Measurements from ENCODE around the gene USP49.

Gene USP49

DNA sequence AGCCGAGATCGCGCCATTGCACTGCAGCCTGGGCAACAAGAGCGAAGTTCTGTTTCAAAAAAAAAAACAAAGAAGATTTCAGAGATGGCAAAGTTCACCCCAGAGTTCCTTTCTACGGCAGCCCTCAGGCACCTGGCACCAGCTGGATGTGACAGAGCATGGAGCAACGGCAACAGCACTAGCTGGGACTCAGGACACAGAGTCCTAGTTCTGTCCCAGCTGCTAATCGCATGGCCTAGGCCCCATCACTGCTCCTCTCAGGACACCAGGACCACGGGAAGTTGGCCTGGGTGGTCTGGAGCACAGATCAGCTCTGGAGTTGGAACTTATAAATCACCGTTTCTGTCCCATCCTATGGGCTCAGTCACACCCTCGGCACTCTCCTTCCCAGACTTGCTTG lies 149.1 kb downstream of the USP49 start:
- TF ChIP-seq, protein P1, sequence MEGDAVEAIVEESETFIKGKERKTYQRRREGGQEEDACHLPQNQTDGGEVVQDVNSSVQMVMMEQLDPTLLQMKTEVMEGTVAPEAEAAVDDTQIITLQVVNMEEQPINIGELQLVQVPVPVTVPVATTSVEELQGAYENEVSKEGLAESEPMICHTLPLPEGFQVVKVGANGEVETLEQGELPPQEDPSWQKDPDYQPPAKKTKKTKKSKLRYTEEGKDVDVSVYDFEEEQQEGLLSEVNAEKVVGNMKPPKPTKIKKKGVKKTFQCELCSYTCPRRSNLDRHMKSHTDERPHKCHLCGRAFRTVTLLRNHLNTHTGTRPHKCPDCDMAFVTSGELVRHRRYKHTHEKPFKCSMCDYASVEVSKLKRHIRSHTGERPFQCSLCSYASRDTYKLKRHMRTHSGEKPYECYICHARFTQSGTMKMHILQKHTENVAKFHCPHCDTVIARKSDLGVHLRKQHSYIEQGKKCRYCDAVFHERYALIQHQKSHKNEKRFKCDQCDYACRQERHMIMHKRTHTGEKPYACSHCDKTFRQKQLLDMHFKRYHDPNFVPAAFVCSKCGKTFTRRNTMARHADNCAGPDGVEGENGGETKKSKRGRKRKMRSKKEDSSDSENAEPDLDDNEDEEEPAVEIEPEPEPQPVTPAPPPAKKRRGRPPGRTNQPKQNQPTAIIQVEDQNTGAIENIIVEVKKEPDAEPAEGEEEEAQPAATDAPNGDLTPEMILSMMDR (IDR thresholded peaks at IDR 0.05; ENCODE audit: low read depth, low read length) = no peak
- TF ChIP-seq EZH2phosphoT487 (IDR thresholded peaks at IDR 0.05; ENCODE audit: low read depth) = no peak
- no peak overlapping the region for H3K9ac ChIP-seq (ENCODE audit: low read length)
- H3K27me3 ChIP-seq (ENCODE audit: low read depth, low read length) = no peaks in the 10 kb centered on the region
- H4K20me1 ChIP-seq (ENCODE audit: insufficient read depth, low read length) = no peaks in the 10 kb centered on the region
- H3K36me3 ChIP-seq (replicated peaks; ENCODE audit: low read depth, low read length) = no peaks in the 10 kb centered on the region
- H3K4me3 ChIP-seq (ENCODE audit: low read length) = no peak overlapping the region
- no peak overlapping the region for H3K27ac ChIP-seq (ENCODE audit: low read length)
- H3K4me2 ChIP-seq (ENCODE audit: low read length) = no peak overlapping the region
- H3K4me1 ChIP-seq (ENCODE audit: low read length) = no peaks in the 10 kb centered on the region
- H3K9me3 ChIP-seq (ENCODE audit: insufficient read depth, low read length) = no peaks in the 10 kb centered on the region
- H2AFZ ChIP-seq (ENCODE audit: low read depth, low read length) = no peak overlapping the region
- no peaks in the 10 kb centered on the region for H3K79me2 ChIP-seq (ENCODE audit: low read length)

DNA sequence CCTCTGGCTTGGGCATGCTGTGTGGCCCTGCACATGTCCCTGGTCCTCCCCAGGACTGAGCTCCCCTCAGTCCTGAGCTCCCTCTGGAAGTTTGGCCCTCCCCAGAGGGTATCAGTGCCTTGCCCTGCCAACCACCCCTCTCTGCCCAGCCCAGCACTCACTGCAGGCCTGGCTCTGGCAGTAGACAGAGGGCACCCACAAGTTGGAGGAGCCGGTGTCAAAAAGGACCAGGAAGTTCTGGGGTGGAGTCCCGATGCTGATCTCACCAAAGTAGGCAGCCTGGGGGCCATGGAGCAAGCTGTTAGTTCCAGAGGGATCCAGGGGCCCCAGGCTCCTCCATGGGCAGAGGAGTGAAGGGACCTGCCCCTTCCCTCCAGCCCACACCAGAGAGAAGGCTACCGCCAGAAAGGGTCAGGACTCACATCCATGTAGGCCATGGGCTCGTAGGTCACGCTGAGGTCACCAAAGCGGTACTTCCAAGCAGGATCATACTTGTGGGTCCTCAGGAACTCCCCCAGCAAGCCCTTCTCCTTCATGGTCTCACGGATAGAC lies 150.9 kb downstream of the USP49 start:
- TF ChIP-seq, protein P1 (IDR thresholded peaks at IDR 0.05; ENCODE audit: low read depth, low read length) = no peak
- TF ChIP-seq EZH2phosphoT487 (IDR thresholded peaks at IDR 0.05; ENCODE audit: low read depth) = no peak
- Histone ChIP-seq H3K27me3 (ENCODE audit: low read depth, low read length) (0 out of 2 replicates have a peak, but pooled peaks cover 4% of the 10 kb centered on the region), H2AFZ (ENCODE audit: low read depth, low read length) (no peak overlapping the region), H4K20me1 (ENCODE audit: insufficient read depth, low read length) (no peaks in the 10 kb centered on the region), H3K4me3 (ENCODE audit: low read length) (no peak overlapping the region), H3K9me3 (ENCODE audit: insufficient read depth, low read length) (no peaks in the 10 kb centered on the region), H3K4me2 (ENCODE audit: low read length) (no peak overlapping the region), H3K9ac (ENCODE audit: low read length) (no peak overlapping the region), H3K27ac (ENCODE audit: low read length) (no peak overlapping the region), H3K4me1 (ENCODE audit: low read length) (no peaks in the 10 kb centered on the region), H3K79me2 (ENCODE audit: low read length) (no peaks in the 10 kb centered on the region), H3K36me3 (replicated peaks; ENCODE audit: low read depth, low read length) (no peaks in the 10 kb centered on the region)

DNA sequence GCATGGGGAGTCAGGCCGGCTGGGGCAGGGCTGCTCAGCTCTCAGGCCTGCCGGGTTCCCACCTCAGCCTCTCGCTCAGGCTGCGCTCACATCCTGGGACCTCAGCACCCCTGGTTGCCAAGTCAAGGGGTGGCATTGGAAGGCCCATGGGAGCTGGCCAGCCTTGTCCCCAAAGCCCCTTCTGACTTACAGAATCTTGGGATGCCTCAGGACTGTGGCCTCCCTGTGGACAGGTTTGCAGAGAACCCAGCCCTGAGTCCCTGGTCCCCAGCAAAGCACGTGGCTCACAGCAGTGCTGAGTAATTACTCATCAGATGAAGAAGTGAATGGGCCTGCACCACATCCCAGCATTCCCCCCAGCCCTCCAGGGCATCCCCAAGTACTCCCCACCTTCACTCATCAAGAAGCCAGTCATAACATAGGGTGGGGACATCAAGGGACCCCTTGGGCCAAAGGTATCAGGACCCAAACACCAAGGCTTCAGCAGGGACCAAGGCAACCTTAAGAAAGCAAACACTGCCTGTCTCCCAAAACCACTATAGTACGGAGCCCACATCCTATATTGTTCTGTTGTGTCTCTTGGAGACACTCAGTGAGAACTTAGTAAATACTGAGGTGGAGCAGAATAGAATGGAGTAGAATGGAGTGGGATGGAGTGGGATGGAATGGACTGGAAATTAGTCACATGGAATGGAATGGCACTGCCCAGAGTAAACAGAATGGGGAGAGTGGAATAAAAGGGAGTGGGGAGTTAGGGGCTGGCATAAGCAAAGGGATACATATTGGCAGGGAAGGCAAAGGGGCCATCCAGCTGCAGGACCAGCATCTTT lies 151.6 kb downstream of the USP49 start:
- H3K27ac ChIP-seq (ENCODE audit: low read length) = no peak overlapping the region
- no peaks in the 10 kb centered on the region for H3K79me2 ChIP-seq (ENCODE audit: low read length)
- TF ChIP-seq, protein P1 (IDR thresholded peaks at IDR 0.05; ENCODE audit: low read depth, low read length) = no peak
- TF ChIP-seq EZH2phosphoT487 (IDR thresholded peaks at IDR 0.05; ENCODE audit: low read depth) = no peak
- H3K4me3 ChIP-seq (ENCODE audit: low read length) = no peak overlapping the region
- no peak overlapping the region for H2AFZ ChIP-seq (ENCODE audit: low read depth, low read length)
- no peaks in the 10 kb centered on the region for H4K20me1 ChIP-seq (ENCODE audit: insufficient read depth, low read length)
- no peaks in the 10 kb centered on the region for H3K4me1 ChIP-seq (ENCODE audit: low read length)
- no peak overlapping the region for H3K4me2 ChIP-seq (ENCODE audit: low read length)
- 0 out of 2 replicates have a peak, but pooled peaks cover 4% of the 10 kb centered on the region for H3K27me3 ChIP-seq (ENCODE audit: low read depth, low read length)
- no peak overlapping the region for H3K9ac ChIP-seq (ENCODE audit: low read length)
- no peaks in the 10 kb centered on the region for H3K9me3 ChIP-seq (ENCODE audit: insufficient read depth, low read length)
- H3K36me3 ChIP-seq (replicated peaks; ENCODE audit: low read depth, low read length) = no peaks in the 10 kb centered on the region

DNA sequence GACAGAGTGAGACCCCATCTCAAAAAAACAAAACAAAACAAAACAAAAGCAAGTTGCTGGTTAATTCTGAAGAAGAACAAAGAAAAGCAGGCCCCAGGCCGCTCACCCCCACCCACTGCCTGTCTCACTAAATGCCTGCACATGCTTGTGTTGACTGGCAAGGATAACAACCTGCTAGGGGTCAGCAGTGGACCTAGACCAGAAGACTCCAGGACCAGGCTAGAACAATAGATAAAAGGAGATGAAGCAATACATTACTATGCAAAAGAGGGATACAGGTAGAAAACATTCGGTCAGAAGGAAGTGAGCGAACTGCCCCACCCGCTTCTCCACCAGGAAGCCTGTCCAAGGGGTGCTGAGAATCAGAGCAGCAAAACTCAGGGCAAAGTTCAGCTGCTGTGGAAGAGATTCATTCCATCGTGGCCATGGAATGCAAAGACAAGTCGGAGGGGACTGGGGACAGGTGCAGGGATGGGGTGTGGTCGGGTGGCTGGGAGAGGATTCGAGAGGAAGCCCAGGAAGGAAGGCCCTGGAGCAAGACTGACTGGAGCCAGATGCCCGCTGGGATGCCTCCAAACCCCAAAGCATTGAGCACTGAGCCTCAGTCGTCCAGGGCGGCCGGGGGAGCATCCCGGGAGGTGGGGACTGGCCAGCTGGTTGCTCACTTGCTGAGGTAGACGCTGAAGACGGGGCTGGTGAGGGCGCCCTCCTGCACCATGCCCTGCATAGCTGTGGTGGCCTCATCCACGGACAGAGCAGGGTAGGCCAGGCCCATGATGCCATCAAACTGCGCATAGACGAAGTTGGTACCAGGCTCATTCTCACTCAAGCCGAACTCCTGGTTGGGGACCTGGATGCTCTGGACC lies 153.3 kb downstream of the USP49 start:
- H3K27me3 ChIP-seq (ENCODE audit: low read depth, low read length) = 0 out of 2 replicates have a peak, but pooled peaks cover 4% of the 10 kb centered on the region
- no peaks in the 10 kb centered on the region for H3K4me1 ChIP-seq (ENCODE audit: low read length)
- H3K4me3 ChIP-seq (ENCODE audit: low read length) = no peak overlapping the region
- no peak overlapping the region for H3K4me2 ChIP-seq (ENCODE audit: low read length)
- no peak for TF ChIP-seq EZH2phosphoT487 (IDR thresholded peaks at IDR 0.05; ENCODE audit: low read depth)
- TF ChIP-seq, protein P1 (IDR thresholded peaks at IDR 0.05; ENCODE audit: low read depth, low read length) = no peak
- no peak overlapping the region for H2AFZ ChIP-seq (ENCODE audit: low read depth, low read length)
- no peaks in the 10 kb centered on the region for H4K20me1 ChIP-seq (ENCODE audit: insufficient read depth, low read length)
- H3K36me3 ChIP-seq (replicated peaks; ENCODE audit: low read depth, low read length) = no peaks in the 10 kb centered on the region
- H3K27ac ChIP-seq (ENCODE audit: low read length) = no peak overlapping the region
- no peaks in the 10 kb centered on the region for H3K9me3 ChIP-seq (ENCODE audit: insufficient read depth, low read length)
- no peaks in the 10 kb centered on the region for H3K79me2 ChIP-seq (ENCODE audit: low read length)
- no peak overlapping the region for H3K9ac ChIP-seq (ENCODE audit: low read length)
